Body of pancreas (tissue), 4 donors: ENCODE results near the gene KAT6B.

Source experiments
- POLR2A ChIP-seq, 3 donors: fragments of 450-650 bp; IDR thresholded peaks; one replicate each; pipeline ENCODE4 v1.6.1; 2016; ENCODE audit warnings: antibody characterized with exemption in 3 of 3, mild to moderate bottlenecking in 2 of 3
- TF ChIP-seq, protein P1 (sequence below), 7 experiments: fragments of 450-650 bp in 4 of 7; fragments of 200-600 bp in 3 of 7; sonication (generic) in 3 of 7; IDR thresholded peaks; one replicate each; pipeline ENCODE4 v1.5.1; 2016 to 2019; ENCODE audit warnings: antibody characterized with exemption in 7 of 7

DNA sequence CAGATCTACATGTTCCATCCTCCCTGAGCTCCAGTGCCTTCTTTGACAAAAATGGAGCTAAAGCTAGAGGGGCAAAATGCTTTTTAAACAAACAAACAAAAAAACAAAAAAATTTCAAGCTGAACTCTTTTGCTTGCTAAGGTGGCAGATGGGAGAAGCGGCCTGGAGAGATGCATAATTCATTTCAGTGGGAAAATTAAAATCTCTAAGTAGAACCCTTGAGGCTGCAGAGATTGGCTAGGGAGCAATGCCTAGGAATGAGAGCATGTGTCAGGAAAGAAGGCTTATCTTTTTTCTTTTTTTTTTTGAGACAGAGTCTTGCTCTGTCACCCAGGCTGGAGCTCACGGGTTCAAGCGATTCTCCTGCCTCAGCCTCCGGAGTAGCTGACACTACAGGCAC, 238.7 kb downstream of the KAT6B start:
- TF ChIP-seq POLR2A (IDR thresholded peaks at IDR 0.05) = no peak
- TF ChIP-seq, protein P1, sequence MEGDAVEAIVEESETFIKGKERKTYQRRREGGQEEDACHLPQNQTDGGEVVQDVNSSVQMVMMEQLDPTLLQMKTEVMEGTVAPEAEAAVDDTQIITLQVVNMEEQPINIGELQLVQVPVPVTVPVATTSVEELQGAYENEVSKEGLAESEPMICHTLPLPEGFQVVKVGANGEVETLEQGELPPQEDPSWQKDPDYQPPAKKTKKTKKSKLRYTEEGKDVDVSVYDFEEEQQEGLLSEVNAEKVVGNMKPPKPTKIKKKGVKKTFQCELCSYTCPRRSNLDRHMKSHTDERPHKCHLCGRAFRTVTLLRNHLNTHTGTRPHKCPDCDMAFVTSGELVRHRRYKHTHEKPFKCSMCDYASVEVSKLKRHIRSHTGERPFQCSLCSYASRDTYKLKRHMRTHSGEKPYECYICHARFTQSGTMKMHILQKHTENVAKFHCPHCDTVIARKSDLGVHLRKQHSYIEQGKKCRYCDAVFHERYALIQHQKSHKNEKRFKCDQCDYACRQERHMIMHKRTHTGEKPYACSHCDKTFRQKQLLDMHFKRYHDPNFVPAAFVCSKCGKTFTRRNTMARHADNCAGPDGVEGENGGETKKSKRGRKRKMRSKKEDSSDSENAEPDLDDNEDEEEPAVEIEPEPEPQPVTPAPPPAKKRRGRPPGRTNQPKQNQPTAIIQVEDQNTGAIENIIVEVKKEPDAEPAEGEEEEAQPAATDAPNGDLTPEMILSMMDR (IDR thresholded peaks at IDR 0.05) = no peak
